Progenitor cell of endocrine pancreas (in vitro differentiated cells): ENCODE results near the gene MSANTD2. TPM values are rescaled to one million over a fixed set of nuclear protein-coding genes. Genes with fewer than 3 reads are reported as not detected.
A peak's percentile ranks its signal among the peaks of the same experiment; 100 is the strongest.

Source experiments
- DNase-seq: peaks from one replicate; pipeline ENCODE4 v3.0.0; 2021; ENCODE audit warnings: low spot score; ENCODE audit not compliant: unreplicated experiment
- H3K27ac Mint-ChIP-seq: 2 replicates; pipeline ENCODE4 v1.8.0; 2021; ENCODE audit warnings: mild to moderate bottlenecking, moderate library complexity, mixed read lengths
- H3K27me3 Mint-ChIP-seq: 2 replicates; pipeline ENCODE4 v1.8.0; 2021; ENCODE audit warnings: mixed read lengths
- H3K36me3 Mint-ChIP-seq: 2 replicates; pipeline ENCODE4 v1.8.0; 2022; ENCODE audit warnings: mixed read lengths; ENCODE audit not compliant: insufficient read depth
- H3K4me1 Mint-ChIP-seq: 2 replicates; pipeline ENCODE4 v1.8.0; 2021; ENCODE audit warnings: low read depth, mixed read lengths
- H3K4me3 Mint-ChIP-seq: 2 replicates; pipeline ENCODE4 v1.8.0; 2021; ENCODE audit warnings: low read depth, mild to moderate bottlenecking, moderate library complexity, mixed read lengths
- H3K9me3 Mint-ChIP-seq: 2 replicates; pipeline ENCODE4 v1.8.0; 2021; ENCODE audit warnings: low read depth, mixed read lengths
- CTCF ChIP-seq: fragments of 200-600 bp; sonication (generic); IDR thresholded peaks from one replicate; pipeline ENCODE4 v1.5.0; 2021; ENCODE audit warnings: antibody characterized with exemption, mild to moderate bottlenecking; ENCODE audit not compliant: unreplicated experiment
- total RNA-seq: library from RNA; stranded (reverse); gene quantifications from 2 replicates; pipeline ENCODE4 v1.2.1, GENCODE V29; 2021

MSANTD2 gene
- total RNA-seq, 1 donor from 2014 or later, result 41.6 TPM

GRCh38 chr11:124841840-124842239 lies 41.6 kb upstream of the MSANTD2 start:
- no peak for DNase-seq
- Mint-ChIP-seq H3K4me1 (peaks cover 7% of the 10 kb centered on the region), H3K9me3 (no peaks in the 10 kb centered on the region)

DNA sequence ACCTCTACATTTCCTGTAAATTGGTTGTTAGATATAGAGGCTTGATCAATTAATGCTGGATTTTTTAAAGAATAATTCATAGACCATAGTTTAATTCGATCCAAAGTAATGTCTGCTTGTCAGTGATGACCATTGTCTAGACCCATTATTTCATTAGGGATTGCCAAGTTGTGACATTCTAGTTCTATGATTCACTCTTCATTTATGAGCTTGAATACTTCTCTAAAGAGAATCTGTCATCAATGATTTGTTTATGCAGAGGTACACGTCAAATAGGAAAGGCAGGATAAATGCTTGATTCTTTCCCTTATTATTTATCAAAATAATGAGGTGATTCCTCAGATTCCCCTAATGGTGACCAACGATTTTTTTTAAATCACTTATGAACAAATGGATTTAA lies 41.0 kb upstream of the MSANTD2 start:
- Mint-ChIP-seq H3K27me3 (peaks cover 88% of the 10 kb centered on the region), H3K4me1 (peaks cover 7% of the 10 kb centered on the region), H3K9me3 (no peaks in the 10 kb centered on the region), H3K4me3 (no peak overlapping the region), H3K36me3 (no peaks in the 10 kb centered on the region), H3K27ac (no peak overlapping the region)
- no peak for TF ChIP-seq CTCF
- no peak for DNase-seq

More at GRCh38 chr11:124841840-124842239, 41.6 kb upstream of the MSANTD2 start:
- Mint-ChIP-seq H3K4me3 (no peak overlapping the region), H3K27me3 (peaks cover 91% of the 10 kb centered on the region), H3K36me3 (no peaks in the 10 kb centered on the region), H3K27ac (no peak overlapping the region)
- no peak for TF ChIP-seq CTCF

- H3K4me1 Mint-ChIP-seq, result peaks cover 7% of the 10 kb centered on the region
- no peaks in the 10 kb centered on the region for H3K9me3 Mint-ChIP-seq
- H3K4me3 Mint-ChIP-seq, result no peak overlapping the region
- TF ChIP-seq CTCF, result no peak
- H3K27ac Mint-ChIP-seq, result no peak overlapping the region
- no peak for DNase-seq
- H3K36me3 Mint-ChIP-seq, result no peaks in the 10 kb centered on the region
- H3K27me3 Mint-ChIP-seq, result peaks cover 86% of the 10 kb centered on the region
Measured at GRCh38 chr11:124840666-124841065, 40.5 kb upstream of the MSANTD2 start.

DNA sequence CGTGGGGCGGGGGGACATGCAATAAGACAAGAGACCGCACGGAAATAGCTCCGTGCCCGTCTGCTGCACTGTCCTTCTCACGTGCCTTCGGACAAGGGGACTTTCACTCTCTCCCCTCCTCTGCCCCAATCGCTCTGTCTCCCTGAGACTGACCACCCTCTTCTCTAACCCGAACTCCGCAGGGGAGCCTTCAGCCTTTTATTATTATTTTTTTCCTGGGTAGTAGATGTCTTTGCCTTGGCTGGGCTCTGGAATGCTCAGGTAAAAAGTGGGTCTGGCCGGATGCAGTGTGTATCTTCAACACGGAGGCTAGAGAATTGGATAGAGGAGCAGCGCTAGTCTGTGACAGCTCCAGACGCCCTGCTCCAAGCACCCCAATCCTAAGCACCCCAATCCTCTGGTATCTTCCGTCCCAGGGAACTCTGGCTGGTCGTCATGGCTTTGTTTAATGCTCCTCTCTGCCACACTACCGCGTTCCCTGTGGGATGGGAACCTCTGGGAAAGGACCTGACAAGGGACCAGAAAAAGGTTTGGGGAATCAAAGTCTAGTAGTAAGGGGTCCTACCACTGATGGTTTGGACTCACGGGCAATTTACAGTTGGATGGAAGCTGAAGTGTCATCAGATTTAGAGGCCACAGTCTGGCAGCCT lies 39.9 kb upstream of the MSANTD2 start:
- TF ChIP-seq CTCF, result no peak
- H3K9me3 Mint-ChIP-seq, result no peaks in the 10 kb centered on the region
- H3K36me3 Mint-ChIP-seq, result no peaks in the 10 kb centered on the region
- H3K27me3 Mint-ChIP-seq, result peaks cover 83% of the 10 kb centered on the region
- no peak overlapping the region for H3K27ac Mint-ChIP-seq
- no peak for DNase-seq
- H3K4me3 Mint-ChIP-seq, result peak overlapping the region; percentile 35
- H3K4me1 Mint-ChIP-seq, result peaks cover 7% of the 10 kb centered on the region

GRCh38 chr11:124839128-124839971 lies 39.1 kb upstream of the MSANTD2 start:
- Mint-ChIP-seq H3K9me3 (no peaks in the 10 kb centered on the region), H3K4me1 (peaks cover 7% of the 10 kb centered on the region), H3K27me3 (peaks cover 76% of the 10 kb centered on the region), H3K27ac (no peak overlapping the region), H3K4me3 (peak overlapping the region; percentile 50), H3K36me3 (no peaks in the 10 kb centered on the region)
- DNase-seq, result no peak
- no peak for TF ChIP-seq CTCF
